ENCODE data around the gene ICOS.
"Not testable (repeated sequence)": the region's sequence is repeated elsewhere in the genome, so short reads cannot be mapped to it uniquely, and the experiment has no call there.

The ICOS gene

GRCh38 chr2:203916756-203917155 is 19.8 kb upstream of the ICOS start:
- FAIRE-seq = no peak
- DNase-seq (ENCODE audit: insufficient read length, low spot score) = no peak

GRCh38 chr2:203918264-203918663 is 18.3 kb upstream of the ICOS start:
- no peak for FAIRE-seq

GRCh38 chr2:203918839-203919238 is 17.7 kb upstream of the ICOS start:
- DNase-seq (ENCODE audit: insufficient read length, low spot score) = no peak
- no peak for FAIRE-seq

More at GRCh38 chr2:203918264-203918663, 18.3 kb upstream of the ICOS start:
- no peak for DNase-seq (ENCODE audit: insufficient read length, low spot score)

GRCh38 chr2:203925512-203926158 is 10.9 kb upstream of the ICOS start:
- FAIRE-seq (no peak), DNase-seq (ENCODE audit: insufficient read length, low spot score) (no peak)

GRCh38 chr2:203928849-203929248 is 7.7 kb upstream of the ICOS start:
- FAIRE-seq (peak; percentile 21), DNase-seq (ENCODE audit: insufficient read length, low spot score) (no peak)

- FAIRE-seq; DNase-seq (ENCODE audit: insufficient read length, low spot score): not testable (repeated sequence)
Measured at GRCh38 chr2:203931262-203931661, 5.3 kb upstream of the ICOS start.

- no peak for DNase-seq (ENCODE audit: insufficient read length, low spot score)
- no peak for FAIRE-seq
Measured at GRCh38 chr2:203934041-203934492, 2.5 kb upstream of the ICOS start.

- DNase-seq (ENCODE audit: insufficient read length, low spot score) = no peak
Measured at GRCh38 chr2:203934711-203935438, 1.7 kb upstream of the ICOS start.

GRCh38 chr2:203935568-203935967 is 995 bp upstream of the ICOS start:
- FAIRE-seq (no peak), DNase-seq (ENCODE audit: insufficient read length, low spot score) (no peak)

More at GRCh38 chr2:203934711-203935438, 1.7 kb upstream of the ICOS start:
- FAIRE-seq = no peak

GRCh38 chr2:203936949-203937348 is 386 bp downstream of the ICOS start:
- DNase-seq (ENCODE audit: insufficient read length, low spot score) (no peak), FAIRE-seq (no peak)

GRCh38 chr2:203937788-203938187 is 1.2 kb downstream of the ICOS start:
- FAIRE-seq (no peak), DNase-seq (ENCODE audit: insufficient read length, low spot score) (no peak)

GRCh38 chr2:203940039-203940438 is 3.5 kb downstream of the ICOS start:
- FAIRE-seq (no peak), DNase-seq (ENCODE audit: insufficient read length, low spot score) (no peak)

GRCh38 chr2:203943493-203944382 is 7.2 kb downstream of the ICOS start:
- not testable (repeated sequence) for DNase-seq (ENCODE audit: insufficient read length, low spot score)

GRCh38 chr2:203948733-203949132 is 12.2 kb downstream of the ICOS start:
- no peak for DNase-seq (ENCODE audit: insufficient read length, low spot score)
- FAIRE-seq = peak; percentile 33

More at GRCh38 chr2:203943493-203944382, 7.2 kb downstream of the ICOS start:
- FAIRE-seq = peak; percentile 70

GRCh38 chr2:203949228-203949627 is 12.7 kb downstream of the ICOS start:
- FAIRE-seq = peak; percentile 73
- no peak for DNase-seq (ENCODE audit: insufficient read length, low spot score)

- FAIRE-seq (peak; percentile 44), DNase-seq (ENCODE audit: insufficient read length, low spot score) (no peak)
Measured at GRCh38 chr2:203951366-203951902, 14.9 kb downstream of the ICOS start.

GRCh38 chr2:203959265-203959664 is 22.7 kb downstream of the ICOS start:
- DNase-seq (ENCODE audit: insufficient read length, low spot score) (no peak), FAIRE-seq (no peak)

GRCh38 chr2:203959672-203960071 is 23.1 kb downstream of the ICOS start:
- DNase-seq (ENCODE audit: insufficient read length, low spot score) (no peak), FAIRE-seq (no peak)

GRCh38 chr2:203960811-203961210 is 24.2 kb downstream of the ICOS start:
- no peak for FAIRE-seq
- DNase-seq (ENCODE audit: insufficient read length, low spot score) = no peak

- FAIRE-seq; DNase-seq (ENCODE audit: insufficient read length, low spot score): not testable (repeated sequence)
Measured at GRCh38 chr2:203965190-203965589, 28.6 kb downstream of the ICOS start.

- FAIRE-seq (peak; percentile 26), DNase-seq (ENCODE audit: insufficient read length, low spot score) (no peak)
Measured at GRCh38 chr2:203971251-203971650, 34.7 kb downstream of the ICOS start.

All from GM19239 (cell line).